Trophoblast cell (in vitro differentiated cells and primary cell): ENCODE results near the gene CPN1.
"Not testable (repeated sequence)": the region's sequence is repeated elsewhere in the genome, so short reads cannot be mapped to it uniquely, and the experiment has no call there.

ENCODE experiments used
- DNase-seq, 2 donors: peaks; one replicate each; pipeline ENCODE4 v3.0.0-alpha.2; 2016
- H2AFZ ChIP-seq: 2 replicates; pipeline ENCODE4 v1.6.1; 2013; ENCODE audit warnings: low read length, moderate library complexity, mild to moderate bottlenecking; ENCODE audit not compliant: insufficient read depth, poor library complexity
- H2AK5ac ChIP-seq: 2 replicates; pipeline ENCODE4 v1.6.1; 2013; ENCODE audit warnings: mild to moderate bottlenecking, low read length
- H2BK120ac ChIP-seq: 2 replicates; pipeline ENCODE4 v1.6.1; 2013; ENCODE audit warnings: low read length, mild to moderate bottlenecking, moderate library complexity; ENCODE audit not compliant: insufficient read depth, poor library complexity
- H2BK12ac ChIP-seq: 2 replicates; pipeline ENCODE4 v1.6.1; 2013; ENCODE audit warnings: mild to moderate bottlenecking, low read length, moderate library complexity
- H2BK5ac ChIP-seq: 2 replicates; pipeline ENCODE4 v1.6.1; 2013; ENCODE audit warnings: low read length, low read depth, moderate library complexity, mild to moderate bottlenecking; ENCODE audit not compliant: poor library complexity
- H3K14ac ChIP-seq: 2 replicates; pipeline ENCODE4 v1.6.1; 2013; ENCODE audit warnings: mild to moderate bottlenecking, low read length
- H3K18ac ChIP-seq: 2 replicates; pipeline ENCODE4 v1.6.1; 2013; ENCODE audit warnings: mild to moderate bottlenecking, low read length
- H3K23ac ChIP-seq: 2 replicates; pipeline ENCODE4 v1.6.1; 2013; ENCODE audit warnings: low read length
- H3K27ac ChIP-seq: 2 replicates; pipeline ENCODE4 v1.5.1; 2013; ENCODE audit warnings: low read depth, mild to moderate bottlenecking, inconsistent platforms, low read length, moderate library complexity
- H3K27me3 ChIP-seq: 2 replicates; pipeline ENCODE4 v1.6.1; 2013; ENCODE audit warnings: inconsistent platforms, mild to moderate bottlenecking, low read length, moderate library complexity; ENCODE audit not compliant: insufficient read depth
- H3K36me3 ChIP-seq, 2 experiments: 1 replicate in 1 of 2; 2 replicates in 1 of 2; pipeline ENCODE4 v1.6.1; 2013; ENCODE audit warnings: low read length in 2 of 2, mild to moderate bottlenecking in 2 of 2, moderate library complexity in 1 of 2; ENCODE audit not compliant: insufficient read depth in 2 of 2, control insufficient read depth in 1 of 2
- H3K4ac ChIP-seq: 2 replicates; pipeline ENCODE4 v1.6.1; 2013; ENCODE audit warnings: low read depth, mild to moderate bottlenecking, low read length, moderate library complexity
- H3K4me1 ChIP-seq, 2 experiments: 1 replicate in 1 of 2; 2 replicates in 1 of 2; pipeline ENCODE4 v1.6.1; 2013; ENCODE audit warnings: low read length in 2 of 2, mild to moderate bottlenecking in 2 of 2, moderate library complexity in 1 of 2; ENCODE audit not compliant: insufficient read depth in 2 of 2, control insufficient read depth in 1 of 2
- H3K4me2 ChIP-seq: 2 replicates; pipeline ENCODE4 v1.6.1; 2013; ENCODE audit warnings: inconsistent platforms, mild to moderate bottlenecking, low read length, moderate library complexity
- H3K4me3 ChIP-seq: 2 replicates; pipeline ENCODE4 v1.5.1; 2013; ENCODE audit warnings: mild to moderate bottlenecking, low read depth, low read length, inconsistent platforms
- H3K79me1 ChIP-seq: one replicate; pipeline ENCODE4 v1.6.1; 2013; ENCODE audit warnings: low read length
- H3K79me2 ChIP-seq: 2 replicates; pipeline ENCODE4 v1.6.1; 2013; ENCODE audit warnings: low read length, mild to moderate bottlenecking; ENCODE audit not compliant: control insufficient read depth, insufficient read depth, poor library complexity
- H3K9ac ChIP-seq: 2 replicates; pipeline ENCODE4 v1.6.1; 2013; ENCODE audit warnings: mild to moderate bottlenecking, low read length
- H3K9me3 ChIP-seq: 2 replicates; pipeline ENCODE4 v1.6.1; 2013; ENCODE audit warnings: low read depth, mild to moderate bottlenecking, control low read depth, inconsistent platforms, low read length; ENCODE audit not compliant: insufficient read depth
- H4K12ac ChIP-seq: 2 replicates; pipeline ENCODE4 v1.6.1; 2013; ENCODE audit warnings: low read depth, mild to moderate bottlenecking, low read length, moderate library complexity
- H4K8ac ChIP-seq: 2 replicates; pipeline ENCODE4 v1.6.1; 2013; ENCODE audit warnings: low read depth, mild to moderate bottlenecking, low read length, moderate library complexity
- H4K91ac ChIP-seq: one replicate; pipeline ENCODE4 v1.6.1; 2013; ENCODE audit warnings: low read depth, mild to moderate bottlenecking, low read length, moderate library complexity
- WGBS: extraction: QIAGEN DNeasy Blood & Tissue Kit; methylation state at CpG from one replicate; pipeline ENCODE4 v1.1.7; 2013; ENCODE audit warnings: missing lambda C conversion rate; ENCODE audit not compliant: insufficient read length, insufficient coverage; ENCODE audit errors: extremely low coverage; 5-methylcytosine and 5-hydroxymethylcytosine counted together

CPN1 gene

GRCh38 chr10:100089241-100089640 lies 7.6 kb upstream of the CPN1 start:
- H3K9ac ChIP-seq: no peak overlapping the region

GRCh38 chr10:100086708-100087107 lies 5.0 kb upstream of the CPN1 start:
- H3K27me3 ChIP-seq, H4K12ac ChIP-seq, H2AK5ac ChIP-seq, H3K79me2 ChIP-seq, H4K8ac ChIP-seq, H2BK12ac ChIP-seq, H3K9ac ChIP-seq, H2BK120ac ChIP-seq, H3K79me1 ChIP-seq, H3K4me1 ChIP-seq, H3K4me3 ChIP-seq, H3K9me3 ChIP-seq, H3K36me3 ChIP-seq, H4K91ac ChIP-seq, H2BK5ac ChIP-seq, H2AFZ ChIP-seq, H3K4ac ChIP-seq, H3K23ac ChIP-seq, H3K4me2 ChIP-seq, H3K27ac ChIP-seq, DNase-seq, H3K18ac ChIP-seq, H3K14ac ChIP-seq: not testable (repeated sequence)
- WGBS: no CpG with 5 or more reads among the region's 5 CpGs

More at GRCh38 chr10:100089241-100089640, 7.6 kb upstream of the CPN1 start:
- Histone ChIP-seq H3K36me3 (peaks cover 0 to 2% of the 10 kb centered on the region in 2 experiments), H3K27ac (no peak overlapping the region), H3K4ac (no peak overlapping the region), H3K4me1 (no peaks in the 10 kb centered on the region), H2AK5ac (no peak overlapping the region), H3K18ac (no peak overlapping the region), H2BK5ac (no peak overlapping the region), H3K79me1 (no peaks in the 10 kb centered on the region), H4K8ac (no peak overlapping the region), H3K4me2 (no peak overlapping the region), H2BK120ac (no peak overlapping the region), H4K91ac (no peak overlapping the region), H3K27me3 (no peaks in the 10 kb centered on the region), H2BK12ac (no peak overlapping the region), H3K23ac (no peak overlapping the region), H2AFZ (no peak overlapping the region), H3K79me2 (no peaks in the 10 kb centered on the region), H3K14ac (no peak overlapping the region), H4K12ac (no peak overlapping the region), H3K9me3 (peaks cover 2% of the 10 kb centered on the region), H3K4me3 (no peak overlapping the region)
- WGBS: no CpG with 5 or more reads among the region's 6 CpGs
- no peak for DNase-seq

GRCh38 chr10:100085596-100085995 lies 3.9 kb upstream of the CPN1 start:
- H2AK5ac ChIP-seq: no peak overlapping the region
- no CpG with 5 or more reads among the region's 2 CpGs for WGBS

GRCh38 chr10:100083623-100084022 lies 2.0 kb upstream of the CPN1 start:
- no peak overlapping the region for H2BK12ac ChIP-seq
- no peak overlapping the region for H4K91ac ChIP-seq
- no peak overlapping the region for H4K8ac ChIP-seq
- H4K12ac ChIP-seq: no peak overlapping the region
- H3K36me3 ChIP-seq: no peaks in the 10 kb centered on the region
- H3K9me3 ChIP-seq: peaks cover 2% of the 10 kb centered on the region
- H2BK5ac ChIP-seq: no peak overlapping the region
- H3K18ac ChIP-seq: no peak overlapping the region
- H3K27me3 ChIP-seq: no peaks in the 10 kb centered on the region
- H3K4me1 ChIP-seq: no peaks in the 10 kb centered on the region
- no peak overlapping the region for H3K27ac ChIP-seq
- H2BK120ac ChIP-seq: no peak overlapping the region
- no peak overlapping the region for H3K4me2 ChIP-seq
- no CpG with 5 or more reads among the region's 1 CpG for WGBS
- H3K4me3 ChIP-seq: no peak overlapping the region
- H3K79me1 ChIP-seq: no peaks in the 10 kb centered on the region
- H2AK5ac ChIP-seq: no peak overlapping the region
- H3K9ac ChIP-seq: no peak overlapping the region
- no peak overlapping the region for H3K23ac ChIP-seq
- no peak for DNase-seq
- no peak overlapping the region for H3K4ac ChIP-seq
- H3K14ac ChIP-seq: no peak overlapping the region
- no peaks in the 10 kb centered on the region for H3K79me2 ChIP-seq
- no peak overlapping the region for H2AFZ ChIP-seq

More at GRCh38 chr10:100085596-100085995, 3.9 kb upstream of the CPN1 start:
- Histone ChIP-seq H3K4me3 (no peak overlapping the region), H3K4ac (no peak overlapping the region), H2BK12ac (no peak overlapping the region), H4K12ac (no peak overlapping the region), H3K18ac (no peak overlapping the region), H3K4me2 (no peak overlapping the region), H2BK120ac (no peak overlapping the region), H3K23ac (no peak overlapping the region), H3K79me1 (no peaks in the 10 kb centered on the region), H3K36me3 (no peaks in the 10 kb centered on the region), H3K27me3 (no peaks in the 10 kb centered on the region), H3K9ac (no peak overlapping the region), H2AFZ (no peak overlapping the region), H3K79me2 (no peaks in the 10 kb centered on the region), H4K8ac (no peak overlapping the region), H3K27ac (no peak overlapping the region), H4K91ac (no peak overlapping the region), H2BK5ac (no peak overlapping the region), H3K4me1 (no peaks in the 10 kb centered on the region), H3K14ac (no peak overlapping the region), H3K9me3 (peaks cover 2% of the 10 kb centered on the region)
- no peak for DNase-seq
